ENCODE data around the gene RNF5. TPM values are rescaled to one million over a fixed set of nuclear protein-coding genes. Genes with fewer than 3 reads are reported as not detected.
A peak's percentile ranks its signal among the peaks of the same experiment; 100 is the strongest.

RNF5 gene
- total and polyA plus RNA-seq, 12 donors, result 53.0 to 132 (median 82.7) TPM

DNA sequence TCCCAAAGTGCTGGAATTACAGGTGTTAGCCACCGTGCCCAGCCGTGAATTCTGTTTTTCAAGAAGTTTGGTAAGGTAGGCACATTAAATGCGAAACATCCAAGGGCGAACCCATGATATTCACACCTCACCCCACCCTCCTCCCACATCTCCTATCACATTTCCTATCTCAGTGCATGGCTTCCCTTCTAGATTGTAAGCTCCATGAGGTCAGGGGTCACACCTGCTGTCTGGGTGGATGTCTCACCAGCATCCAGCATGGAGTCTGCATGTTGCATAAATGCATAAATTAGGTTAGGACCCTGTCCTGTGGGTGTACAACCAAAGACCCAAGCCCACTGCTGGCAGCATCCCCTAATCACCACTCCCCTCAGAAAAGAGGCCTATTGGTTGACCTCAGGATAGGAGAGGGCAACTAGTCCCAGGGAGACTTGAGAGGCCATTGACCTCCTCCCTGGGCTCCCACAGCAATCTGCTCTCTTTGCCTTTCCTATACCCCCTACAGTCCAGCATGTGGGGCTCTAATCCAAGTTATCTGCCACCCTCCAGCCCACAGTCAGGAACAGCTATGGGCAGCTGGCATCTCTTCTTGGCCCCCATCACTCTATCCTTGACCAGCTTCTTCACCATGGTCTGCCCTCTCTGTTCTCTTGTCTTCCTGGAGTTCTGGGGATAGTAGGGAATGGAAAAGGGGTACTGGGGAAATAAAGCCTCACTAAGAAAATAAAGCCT, 30.6 kb upstream of the RNF5 start:
- peaks cover 0 to 22% (median 6%) of the 10 kb centered on the region in 9 donors for H3K4me1 ChIP-seq
- TF ChIP-seq, protein P1, sequence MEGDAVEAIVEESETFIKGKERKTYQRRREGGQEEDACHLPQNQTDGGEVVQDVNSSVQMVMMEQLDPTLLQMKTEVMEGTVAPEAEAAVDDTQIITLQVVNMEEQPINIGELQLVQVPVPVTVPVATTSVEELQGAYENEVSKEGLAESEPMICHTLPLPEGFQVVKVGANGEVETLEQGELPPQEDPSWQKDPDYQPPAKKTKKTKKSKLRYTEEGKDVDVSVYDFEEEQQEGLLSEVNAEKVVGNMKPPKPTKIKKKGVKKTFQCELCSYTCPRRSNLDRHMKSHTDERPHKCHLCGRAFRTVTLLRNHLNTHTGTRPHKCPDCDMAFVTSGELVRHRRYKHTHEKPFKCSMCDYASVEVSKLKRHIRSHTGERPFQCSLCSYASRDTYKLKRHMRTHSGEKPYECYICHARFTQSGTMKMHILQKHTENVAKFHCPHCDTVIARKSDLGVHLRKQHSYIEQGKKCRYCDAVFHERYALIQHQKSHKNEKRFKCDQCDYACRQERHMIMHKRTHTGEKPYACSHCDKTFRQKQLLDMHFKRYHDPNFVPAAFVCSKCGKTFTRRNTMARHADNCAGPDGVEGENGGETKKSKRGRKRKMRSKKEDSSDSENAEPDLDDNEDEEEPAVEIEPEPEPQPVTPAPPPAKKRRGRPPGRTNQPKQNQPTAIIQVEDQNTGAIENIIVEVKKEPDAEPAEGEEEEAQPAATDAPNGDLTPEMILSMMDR (IDR thresholded peaks at IDR 0.05), result no peak
- no peak for ATAC-seq
- H3K36me3 ChIP-seq, result peaks cover 0 to 9% (median 0%) of the 10 kb centered on the region in 9 donors
- no peak overlapping the region for H3K27ac ChIP-seq
- 91 to 96% methylated on average over 4 of the region's 4 CpGs for WGBS, 2 donors
- no peaks in the 10 kb centered on the region for H3K9me3 ChIP-seq
- H3K27me3 ChIP-seq, result peaks cover 0 to 57% (median 8%) of the 10 kb centered on the region in 7 donors
- intact Hi-C loops (cut with DNase I), result no loop called here
- no peak for DNase-seq
- no peak overlapping the region for H3K4me3 ChIP-seq

DNA sequence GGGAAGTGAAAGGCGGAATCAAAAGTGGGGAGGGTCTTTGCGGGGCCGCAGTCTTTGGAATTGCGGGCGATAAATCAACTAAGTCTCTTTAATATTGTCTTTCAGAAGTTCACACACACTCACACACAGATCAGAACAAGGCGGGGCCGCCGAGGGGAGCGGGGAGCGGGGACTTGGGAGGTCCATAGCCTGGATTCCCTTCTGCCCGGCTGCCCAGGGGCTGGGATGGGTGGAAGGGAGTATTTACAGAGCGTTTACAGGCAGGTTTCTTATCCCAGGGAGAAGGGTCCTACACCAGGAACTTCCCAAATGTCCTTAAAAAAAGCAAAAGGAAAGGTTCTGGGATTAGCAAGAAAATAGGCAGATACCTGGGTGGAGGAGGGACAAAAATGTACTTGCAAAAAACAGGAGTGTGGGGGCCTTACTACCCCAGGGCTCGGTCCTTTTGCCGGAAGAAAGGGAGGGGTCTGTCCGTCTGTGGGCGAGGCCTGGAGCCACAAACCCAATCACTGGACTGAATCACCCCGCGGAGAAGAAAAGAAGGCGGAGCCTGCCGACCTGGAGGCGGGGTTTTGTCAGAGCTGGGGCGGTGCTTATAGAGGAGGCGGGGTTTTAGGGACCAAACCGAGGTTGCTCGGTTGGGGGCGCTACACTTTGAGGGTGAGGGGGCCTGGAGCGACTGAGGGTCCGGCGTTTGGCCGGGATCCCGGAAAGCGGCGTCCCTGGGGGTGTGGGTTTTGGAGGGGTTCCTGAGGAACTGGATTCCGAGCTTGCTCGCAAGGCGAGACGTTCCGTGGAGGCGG, 29.7 kb upstream of the RNF5 start:
- TF ChIP-seq, protein P1 (IDR thresholded peaks at IDR 0.05), result peak in 3 of 9 donors; percentile 14 to 21 (median 20)
- peak; percentile 53 to 64 for DNase-seq
- intact Hi-C loops (cut with DNase I), result no loop called here

DNA sequence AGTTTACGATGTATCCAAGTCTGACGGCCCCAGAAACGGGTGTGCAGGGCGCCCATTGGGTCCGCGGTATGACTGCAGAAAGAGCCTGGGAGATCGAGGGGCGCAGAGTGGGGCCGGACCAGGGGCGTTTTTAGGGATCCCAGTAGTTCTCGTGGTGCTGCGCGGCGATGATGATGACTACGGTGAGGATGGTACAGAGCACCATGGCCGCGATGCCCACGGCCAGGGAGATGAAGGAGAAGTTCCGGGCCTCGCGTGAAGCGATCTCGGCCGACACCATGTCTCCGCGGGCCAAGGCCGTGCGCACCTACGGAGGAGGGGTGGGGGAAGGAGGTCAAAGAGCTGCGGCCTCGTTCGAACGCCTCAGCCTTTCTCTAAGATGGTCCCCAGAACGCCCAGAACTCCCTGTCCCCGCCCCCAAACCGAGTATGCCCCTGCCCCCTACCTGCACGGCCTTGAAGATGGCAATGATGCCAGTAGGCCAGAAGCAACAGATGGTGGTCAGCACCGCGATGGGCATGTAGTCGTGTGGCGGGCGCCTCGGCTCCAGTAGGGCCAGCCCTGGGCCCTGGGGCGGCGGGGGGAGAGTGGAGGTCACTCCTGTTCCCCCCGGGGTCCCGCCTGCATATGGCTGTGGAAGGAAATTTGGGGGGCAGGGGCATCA, 29.0 kb upstream of the RNF5 start:
- Histone ChIP-seq H3K27ac (no peak overlapping the region), H3K27me3 (peaks cover 0 to 72% (median 8%) of the 10 kb centered on the region in 7 donors), H3K4me1 (peaks cover 0 to 38% (median 16%) of the 10 kb centered on the region in 9 donors), H3K9me3 (no peaks in the 10 kb centered on the region), H3K4me3 (peak overlapping the region in 8 of 10 donors; percentile 14 to 40 (median 26)), H3K36me3 (peaks cover 0 to 9% (median 0%) of the 10 kb centered on the region in 9 donors)
- ATAC-seq (no peak), DNase-seq (no peak)
- 41 to 49% methylated on average over 43 to 47 of the region's 47 CpGs for WGBS, 2 donors
- intact Hi-C loops (cut with DNase I), result no loop called here
- TF ChIP-seq, protein P1 (IDR thresholded peaks at IDR 0.05), result peak in 1 of 9 donors; percentile 2

More for the DNA sequence above, 29.7 kb upstream of the RNF5 start:
- peaks cover 0 to 66% (median 8%) of the 10 kb centered on the region in 7 donors for H3K27me3 ChIP-seq
- peaks cover 0 to 9% (median 0%) of the 10 kb centered on the region in 9 donors for H3K36me3 ChIP-seq
- ATAC-seq, result peak in 5 of 8 donors; percentile 16 to 70 (median 26)
- H3K27ac ChIP-seq, result no peak overlapping the region
- 17 to 29% methylated on average over 39 of the region's 39 CpGs for WGBS, 2 donors
- H3K9me3 ChIP-seq, result no peaks in the 10 kb centered on the region
- peaks cover 0 to 31% (median 15%) of the 10 kb centered on the region in 9 donors for H3K4me1 ChIP-seq
- H3K4me3 ChIP-seq, result peak overlapping the region in 8 of 10 donors; percentile 14 to 40 (median 26)

All from heart right ventricle (tissue), 16 donors.